KMS-11 (cell line): ENCODE data around the gene ADAM12.

Experiments used
- H2AFZ ChIP-seq: fragments of 200-600 bp; sonication (generic); 2 replicates; pipeline ENCODE4 v1.6.1; 2016; ENCODE audit warnings: antibody characterized with exemption, mixed run types, low read depth
- H3K27ac ChIP-seq: fragments of 200-600 bp; sonication (generic); 2 replicates; pipeline ENCODE4 v1.6.1; 2016; ENCODE audit warnings: mild to moderate bottlenecking, mixed run types
- H3K27me3 ChIP-seq: fragments of 200-600 bp; sonication (generic); 2 replicates; pipeline ENCODE4 v1.6.1; 2017; ENCODE audit warnings: mild to moderate bottlenecking, low read depth, mixed run types, moderate library complexity; ENCODE audit not compliant: insufficient read depth
- H3K36me3 ChIP-seq: fragments of 200-600 bp; sonication (generic); 2 replicates; pipeline ENCODE4 v1.6.1; 2017; ENCODE audit warnings: mild to moderate bottlenecking, mixed run types; ENCODE audit not compliant: insufficient read depth
- H3K4me1 ChIP-seq: fragments of 200-600 bp; sonication (generic); 2 replicates; pipeline ENCODE4 v1.6.1; 2016; ENCODE audit warnings: mild to moderate bottlenecking, low read depth, mixed run types; ENCODE audit not compliant: poor library complexity, severe bottlenecking
- H3K4me2 ChIP-seq: fragments of 200-600 bp; sonication (generic); 2 replicates; pipeline ENCODE4 v1.7.0; 2016; ENCODE audit warnings: mild to moderate bottlenecking, mixed run types
- H3K4me3 ChIP-seq: fragments of 200-600 bp; sonication (generic); IDR thresholded peaks from 2 replicates; pipeline ENCODE4 v1.6.1; 2017; ENCODE audit warnings: low read depth, low read length, mixed read lengths; ENCODE audit not compliant: insufficient read depth
- H3K79me2 ChIP-seq: fragments of 200-600 bp; sonication (generic); 2 replicates; pipeline ENCODE4 v1.6.1; 2016; ENCODE audit warnings: low read depth, mixed run types; ENCODE audit not compliant: insufficient read depth
- H3K9ac ChIP-seq: fragments of 200-600 bp; sonication (generic); 2 replicates; pipeline ENCODE4 v1.6.1; 2016; ENCODE audit warnings: mild to moderate bottlenecking, mixed run types
- H4K20me1 ChIP-seq: fragments of 200-600 bp; sonication (generic); 2 replicates; pipeline ENCODE4 v1.6.1; 2016; ENCODE audit warnings: mild to moderate bottlenecking, mixed run types; ENCODE audit not compliant: insufficient read depth
- TF ChIP-seq, protein P1 (sequence below): fragments of 200-600 bp; sonication (generic); conservative IDR thresholded peaks from 2 replicates; pipeline ENCODE4 v1.6.1; 2017; ENCODE audit warnings: low read depth, mild to moderate bottlenecking, antibody characterized with exemption, low read length, moderate library complexity, mixed read lengths

The ADAM12 gene

GRCh38 chr10:126420567-126421300, 32.5 kb upstream of the ADAM12 start:
- no peaks in the 10 kb centered on the region for H3K79me2 ChIP-seq
- no peaks in the 10 kb centered on the region for H3K36me3 ChIP-seq
- no peak overlapping the region for H3K9ac ChIP-seq
- H2AFZ ChIP-seq = no peak overlapping the region
- H3K4me1 ChIP-seq = no peaks in the 10 kb centered on the region
- H3K4me3 ChIP-seq = no peak overlapping the region
- TF ChIP-seq, protein P1, sequence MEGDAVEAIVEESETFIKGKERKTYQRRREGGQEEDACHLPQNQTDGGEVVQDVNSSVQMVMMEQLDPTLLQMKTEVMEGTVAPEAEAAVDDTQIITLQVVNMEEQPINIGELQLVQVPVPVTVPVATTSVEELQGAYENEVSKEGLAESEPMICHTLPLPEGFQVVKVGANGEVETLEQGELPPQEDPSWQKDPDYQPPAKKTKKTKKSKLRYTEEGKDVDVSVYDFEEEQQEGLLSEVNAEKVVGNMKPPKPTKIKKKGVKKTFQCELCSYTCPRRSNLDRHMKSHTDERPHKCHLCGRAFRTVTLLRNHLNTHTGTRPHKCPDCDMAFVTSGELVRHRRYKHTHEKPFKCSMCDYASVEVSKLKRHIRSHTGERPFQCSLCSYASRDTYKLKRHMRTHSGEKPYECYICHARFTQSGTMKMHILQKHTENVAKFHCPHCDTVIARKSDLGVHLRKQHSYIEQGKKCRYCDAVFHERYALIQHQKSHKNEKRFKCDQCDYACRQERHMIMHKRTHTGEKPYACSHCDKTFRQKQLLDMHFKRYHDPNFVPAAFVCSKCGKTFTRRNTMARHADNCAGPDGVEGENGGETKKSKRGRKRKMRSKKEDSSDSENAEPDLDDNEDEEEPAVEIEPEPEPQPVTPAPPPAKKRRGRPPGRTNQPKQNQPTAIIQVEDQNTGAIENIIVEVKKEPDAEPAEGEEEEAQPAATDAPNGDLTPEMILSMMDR = no peak
- H4K20me1 ChIP-seq = no peaks in the 10 kb centered on the region
- no peaks in the 10 kb centered on the region for H3K27me3 ChIP-seq
- no peak overlapping the region for H3K27ac ChIP-seq
- no peak overlapping the region for H3K4me2 ChIP-seq

- H4K20me1 ChIP-seq = no peaks in the 10 kb centered on the region
- TF ChIP-seq, protein P1 = no peak
- H3K27ac ChIP-seq = no peak overlapping the region
- H3K9ac ChIP-seq = no peak overlapping the region
- H3K27me3 ChIP-seq = no peaks in the 10 kb centered on the region
- H3K36me3 ChIP-seq = no peaks in the 10 kb centered on the region
- no peak overlapping the region for H3K4me2 ChIP-seq
- no peaks in the 10 kb centered on the region for H3K4me1 ChIP-seq
- H3K4me3 ChIP-seq = no peak overlapping the region
- no peaks in the 10 kb centered on the region for H3K79me2 ChIP-seq
- H2AFZ ChIP-seq = no peak overlapping the region
Observed at GRCh38 chr10:126417220-126417825, 29.0 kb upstream of the ADAM12 start.

GRCh38 chr10:126409821-126410220, 21.5 kb upstream of the ADAM12 start:
- no peak overlapping the region for H3K27ac ChIP-seq
- TF ChIP-seq, protein P1 = no peak
- H3K4me3 ChIP-seq = no peak overlapping the region
- no peaks in the 10 kb centered on the region for H3K4me1 ChIP-seq
- no peaks in the 10 kb centered on the region for H4K20me1 ChIP-seq
- no peaks in the 10 kb centered on the region for H3K79me2 ChIP-seq
- no peak overlapping the region for H3K9ac ChIP-seq
- no peaks in the 10 kb centered on the region for H3K27me3 ChIP-seq
- no peak overlapping the region for H2AFZ ChIP-seq
- no peak overlapping the region for H3K4me2 ChIP-seq
- no peaks in the 10 kb centered on the region for H3K36me3 ChIP-seq

DNA sequence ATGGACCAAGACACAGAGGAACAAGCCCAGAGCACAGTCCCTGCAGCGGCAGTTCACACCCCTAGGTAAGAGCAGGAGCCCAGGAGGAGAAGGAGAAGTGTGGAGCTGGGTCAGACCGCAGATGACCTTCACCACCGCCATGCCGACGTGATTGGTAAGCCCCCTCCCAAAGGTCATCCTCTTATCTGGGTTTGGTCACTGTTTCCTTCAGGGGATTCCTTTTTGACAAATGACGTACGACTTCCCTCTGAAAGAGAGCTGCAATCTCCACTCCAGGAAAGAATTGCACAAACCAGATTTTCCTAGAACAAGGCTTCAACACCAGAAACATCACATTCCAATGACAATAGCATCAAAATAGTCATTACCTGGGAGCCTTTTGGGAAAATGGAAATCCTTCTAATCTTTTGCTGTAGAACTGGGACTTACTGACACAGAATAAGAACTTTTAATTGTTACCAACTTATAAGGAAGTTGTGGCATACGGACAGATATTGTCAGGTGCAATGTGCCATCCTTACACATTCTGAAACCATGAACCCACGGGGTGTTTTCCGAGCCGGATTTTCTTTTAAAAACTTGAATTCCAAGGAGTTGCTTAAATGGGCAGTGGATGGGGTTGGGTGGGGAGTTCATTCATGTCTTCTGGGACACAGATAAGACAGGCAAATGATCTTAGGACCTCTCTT, 20.8 kb upstream of the ADAM12 start:
- Histone ChIP-seq H3K4me3 (no peak overlapping the region), H3K4me1 (no peaks in the 10 kb centered on the region), H4K20me1 (no peaks in the 10 kb centered on the region), H3K4me2 (no peak overlapping the region), H3K27ac (no peak overlapping the region), H3K9ac (no peak overlapping the region), H2AFZ (no peak overlapping the region), H3K27me3 (no peaks in the 10 kb centered on the region), H3K36me3 (no peaks in the 10 kb centered on the region), H3K79me2 (no peaks in the 10 kb centered on the region)
- TF ChIP-seq, protein P1 = no peak
